SK-N-SH (cell line): Measurements from ENCODE around the gene CEP112. TPM values are rescaled to one million over a fixed set of nuclear protein-coding genes. Genes with fewer than 3 reads are reported as not detected.

ENCODE experiments used
- CTCF ChIA-PET: fragments of 300-600, 350-600 bp; formaldehyde crosslinking; extraction: SDS; loops from one replicate; lab custom pipeline; 2021; lab: Yijun Ruan, JAX
- POLR2A ChIA-PET: fragments of 350-600 bp; sonication (Branson Sonifier 250); formaldehyde crosslinking; extraction: SDS; loops from one replicate; lab custom pipeline; 2020; ENCODE audit warnings: antibody characterized with exemption, inconsistent platforms; lab: Yijun Ruan, JAX
- DNase-seq: peaks from one replicate; pipeline ENCODE4 v3.0.0; 2012
- H2AFZ ChIP-seq: fragments of 200-600 bp; sonication (generic); 2 replicates; pipeline ENCODE4 v1.8.1; 2016; ENCODE audit warnings: antibody characterized with exemption, mild to moderate bottlenecking, low read depth
- H3F3A ChIP-seq: fragments of 200-600 bp; sonication (generic); replicated peaks from 2 replicates; pipeline ENCODE3; 2016; ENCODE audit warnings: antibody characterized with exemption, mild to moderate bottlenecking; ENCODE audit not compliant: insufficient read depth
- H3K27ac ChIP-seq, 2 experiments: fragments of 200-500 bp in 1 of 2; fragments of 200-600 bp in 1 of 2; sonication (Bioruptor generic) in 1 of 2; sonication (generic), shearing (Covaris generic) in 1 of 2; 2 replicates each; pipeline versions ENCODE4 v1.5.1 to v1.6.1; 2014 to 2016; ENCODE audit warnings: low read depth in 2 of 2, inconsistent platforms in 1 of 2, low read length in 1 of 2, mild to moderate bottlenecking in 1 of 2, mixed read lengths in 1 of 2
- H3K27me3 ChIP-seq: fragments of 200-600 bp; sonication (generic), shearing (Covaris generic); 2 replicates; pipeline ENCODE4 v1.6.1; 2016; ENCODE audit warnings: mixed run types; ENCODE audit not compliant: insufficient read depth
- H3K36me3 ChIP-seq, 2 experiments: fragments of 200-500 bp in 1 of 2; fragments of 200-600 bp in 1 of 2; sonication (Bioruptor generic) in 1 of 2; sonication (generic) in 1 of 2; replicated peaks in 1 of 2; 2 replicates each; pipeline versions ENCODE3 to v1.5.1; 2014 to 2016; ENCODE audit warnings: low read length in 1 of 2, mild to moderate bottlenecking in 1 of 2; ENCODE audit not compliant: insufficient read depth in 2 of 2, control insufficient read depth in 1 of 2
- H3K4me1 ChIP-seq, 2 experiments: fragments of 200-500 bp in 1 of 2; fragments of 200-600 bp in 1 of 2; sonication (Bioruptor generic) in 1 of 2; sonication (generic), shearing (Covaris generic) in 1 of 2; 2 replicates each; pipeline versions ENCODE4 v1.5.1 to v1.6.1; 2014 to 2016; ENCODE audit warnings: low read depth in 1 of 2, low read length in 1 of 2, mixed run types in 1 of 2; ENCODE audit not compliant: insufficient read depth in 2 of 2, control insufficient read depth in 1 of 2
- H3K4me2 ChIP-seq: fragments of 200-600 bp; sonication (generic), shearing (Covaris generic); 2 replicates; pipeline ENCODE4 v1.6.1; 2017; ENCODE audit warnings: mixed run types
- H3K4me3 ChIP-seq, 2 experiments: fragments of 200-500 bp in 1 of 2; fragments of 200-600 bp in 1 of 2; sonication (Bioruptor generic) in 1 of 2; sonication (generic), shearing (Covaris generic) in 1 of 2; 2 replicates each; pipeline versions ENCODE4 v1.5.1 to v1.8.1; 2014 to 2016; ENCODE audit warnings: low read depth in 2 of 2, inconsistent platforms in 1 of 2, low read length in 1 of 2, mild to moderate bottlenecking in 1 of 2, mixed read lengths in 1 of 2, moderate library complexity in 1 of 2
- H3K79me2 ChIP-seq: fragments of 200-600 bp; sonication (generic); 2 replicates; pipeline ENCODE4 v1.8.1; 2017; ENCODE audit warnings: mild to moderate bottlenecking; ENCODE audit not compliant: insufficient read depth
- H3K9ac ChIP-seq: fragments of 200-600 bp; sonication (generic); 2 replicates; pipeline ENCODE4 v1.6.1; 2017; ENCODE audit warnings: mixed run types
- H3K9me2 ChIP-seq: fragments of 200-600 bp; sonication (generic); 2 replicates; pipeline ENCODE4 v1.6.1; 2017; ENCODE audit warnings: mixed run types
- H3K9me3 ChIP-seq: fragments of 200-600 bp; sonication (generic); 2 replicates; pipeline ENCODE4 v1.6.1; 2017; ENCODE audit warnings: mixed run types, mild to moderate bottlenecking, moderate library complexity
- H4K20me1 ChIP-seq: fragments of 200-600 bp; sonication (generic); 2 replicates; pipeline ENCODE4 v1.6.1; 2017; ENCODE audit warnings: mild to moderate bottlenecking, mixed run types; ENCODE audit not compliant: insufficient read depth
- EP300 ChIP-seq, 2 experiments: IDR thresholded peaks; 2 replicates each; pipeline versions ENCODE4 v1.4.0 to v1.6.1; 2012; ENCODE audit warnings: borderline replicate concordance in 1 of 2, low read depth in 1 of 2, low read length in 1 of 2
- FOSL2 ChIP-seq: IDR thresholded peaks from 2 replicates; pipeline ENCODE4 v1.4.0; 2012; ENCODE audit warnings: low read depth, mild to moderate bottlenecking, moderate library complexity, borderline replicate concordance
- FOXM1 ChIP-seq: IDR thresholded peaks from 2 replicates; pipeline ENCODE4 v1.4.0; 2012; ENCODE audit warnings: low read depth, mild to moderate bottlenecking
- JUND ChIP-seq: IDR thresholded peaks from 2 replicates; pipeline ENCODE4 v1.4.0; 2012
- MEF2A ChIP-seq: IDR thresholded peaks from 2 replicates; pipeline ENCODE4 v1.4.0; 2012; ENCODE audit warnings: low read depth, borderline replicate concordance
- POLR2AphosphoS5 ChIP-seq: IDR thresholded peaks from 2 replicates; pipeline ENCODE4 v1.6.1; 2012; ENCODE audit warnings: low read depth, low read length
- TCF12 ChIP-seq: IDR thresholded peaks from 2 replicates; pipeline ENCODE4 v1.4.0; 2012
- TEAD4 ChIP-seq: IDR thresholded peaks from 2 replicates; pipeline ENCODE4 v1.4.0; 2012; ENCODE audit warnings: mild to moderate bottlenecking, borderline replicate concordance; ENCODE audit not compliant: insufficient read depth
- USF2 ChIP-seq: fragments of 150-350 bp; IDR thresholded peaks from 2 replicates; pipeline ENCODE4 v1.6.1; 2017; ENCODE audit warnings: antibody characterized with exemption, low read length, low read depth, borderline replicate concordance
- WGBS: methylation state at CpG from one replicate; pipeline ENCODE4 v1.1.6; 2017; ENCODE audit warnings: low lambda C conversion rate; 5-methylcytosine and 5-hydroxymethylcytosine counted together
- polyA plus RNA-seq, 3 experiments: library from polyadenylated mRNA; depleted of rRNA; stranded (reverse); fragments of >200 nt; gene quantifications; 2 replicates each; pipeline ENCODE4 v1.2.3, GENCODE V29; 2012
- TF ChIP-seq, protein P1 (sequence below): IDR thresholded peaks from 2 replicates; pipeline ENCODE4; 2012

Gene CEP112
- polyA plus RNA-seq, 1 of the 3 experiments (the other 2 are of a cell fraction) = 7.9 TPM

- 11% methylated on average over 3 of the region's 3 CpGs for WGBS
- Histone ChIP-seq H3K9ac (no peak overlapping the region), H3K79me2 (no peaks in the 10 kb centered on the region), H3K9me2 (no peaks in the 10 kb centered on the region), H2AFZ (no peak overlapping the region), H4K20me1 (no peaks in the 10 kb centered on the region), H3K9me3 (no peaks in the 10 kb centered on the region), H3F3A (peaks cover 25% of the 10 kb centered on the region), H3K4me3 (no peak overlapping the region), H3K4me1 (peaks cover 0 to 17% of the 10 kb centered on the region in 2 experiments; a peak in 1 of 4 replicates), H3K36me3 (no peaks in the 10 kb centered on the region), H3K27ac (peak overlapping the region in 1 of 2 experiments; percentile 68; a peak in 2 of 4 replicates), H3K27me3 (no peaks in the 10 kb centered on the region), H3K4me2 (peak overlapping the region; percentile 12; the same call in 1 of the 2 replicates)
- ChIA-PET POLR2A (no interaction called here), CTCF (interaction anchor here (1.0 to 1.2 kb wide), 2 partner anchors 14 to 40 kb away, joined by 4 read pairs; no protein-coding TSS in a partner anchor)
- TF ChIP-seq MEF2A = peak; percentile 33; the same call in 1 of the 2 replicates
- TF ChIP-seq JUND = peak; percentile 68
- 0 out of 2 replicates have a peak, but pooled peaks have one; percentile 47 for TF ChIP-seq TEAD4
- TF ChIP-seq, protein P1, sequence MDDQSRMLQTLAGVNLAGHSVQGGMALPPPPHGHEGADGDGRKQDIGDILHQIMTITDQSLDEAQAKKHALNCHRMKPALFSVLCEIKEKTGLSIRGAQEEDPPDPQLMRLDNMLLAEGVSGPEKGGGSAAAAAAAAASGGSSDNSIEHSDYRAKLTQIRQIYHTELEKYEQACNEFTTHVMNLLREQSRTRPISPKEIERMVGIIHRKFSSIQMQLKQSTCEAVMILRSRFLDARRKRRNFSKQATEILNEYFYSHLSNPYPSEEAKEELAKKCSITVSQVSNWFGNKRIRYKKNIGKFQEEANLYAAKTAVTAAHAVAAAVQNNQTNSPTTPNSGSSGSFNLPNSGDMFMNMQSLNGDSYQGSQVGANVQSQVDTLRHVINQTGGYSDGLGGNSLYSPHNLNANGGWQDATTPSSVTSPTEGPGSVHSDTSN = peak; percentile 60
- TF ChIP-seq POLR2AphosphoS5 = no peak
- TF ChIP-seq FOXM1 = peak; percentile 74; the same call in 1 of the 2 replicates
- no peak for TF ChIP-seq USF2
- TF ChIP-seq FOSL2 = peak; percentile 61; the same call in 1 of the 2 replicates
- TF ChIP-seq EP300 (IDR thresholded peaks at IDR 0.05; ENCODE audit: borderline replicate concordance in 1 of 2, low read depth in 1 of 2, low read length in 1 of 2) = peak in 1 of 2 experiments; percentile 46; a peak in 1 of 4 replicates
- peak; percentile 69 for TF ChIP-seq TCF12
- no peak for DNase-seq
These were observed 48.7 kb upstream of the CEP112 start for GRCh38 chr17:66240630-66241029.

DNA sequence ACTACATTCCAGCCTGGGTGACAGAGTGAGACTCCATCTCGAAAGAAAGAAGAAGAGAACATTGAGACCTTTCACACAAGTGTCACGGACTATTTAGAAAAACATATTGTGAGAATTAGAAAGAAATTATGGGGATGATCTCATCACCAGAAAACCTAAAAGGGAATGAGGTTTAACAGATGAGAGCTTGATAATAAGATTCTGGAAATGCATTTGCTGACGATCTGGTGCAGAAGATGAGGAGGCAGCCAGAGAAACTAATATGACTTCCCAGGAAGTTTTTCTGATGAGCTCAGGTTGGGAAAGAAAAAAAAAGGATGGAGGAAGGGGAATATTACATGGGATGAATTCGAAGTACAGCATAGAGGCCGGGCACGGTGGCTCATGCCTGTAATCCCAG is 48.1 kb upstream of the CEP112 start:
- CTCF ChIA-PET = interaction anchor here (0.5 to 1.2 kb wide), 3 partner anchors 15 to 177 kb away, joined by 3 to 4 read pairs (median 4); no protein-coding TSS in a partner anchor
- peak overlapping the region in 1 of 2 experiments; percentile 68; a peak in 2 of 4 replicates for H3K27ac ChIP-seq
- H3K27me3 ChIP-seq = no peaks in the 10 kb centered on the region
- no peaks in the 10 kb centered on the region for H4K20me1 ChIP-seq
- H3F3A ChIP-seq = peaks cover 25% of the 10 kb centered on the region
- H3K79me2 ChIP-seq = no peaks in the 10 kb centered on the region
- no peaks in the 10 kb centered on the region for H3K9me2 ChIP-seq
- H3K36me3 ChIP-seq = no peaks in the 10 kb centered on the region
- no peak overlapping the region for H3K4me3 ChIP-seq
- no peak overlapping the region for H2AFZ ChIP-seq
- no peaks in the 10 kb centered on the region for H3K9me3 ChIP-seq
- WGBS = 64% methylated on average over 6 of the region's 6 CpGs
- POLR2A ChIA-PET = no interaction called here
- DNase-seq = no peak
- TF ChIP-seq, protein P1 = 0 out of 2 replicates have a peak, but pooled peaks have one; percentile 4
- no peak for TF ChIP-seq TEAD4
- TF ChIP-seq TCF12 = peak; percentile 39; the same call in 1 of the 2 replicates
- TF ChIP-seq, all 33 proteins: peak for 2
- Histone ChIP-seq H3K4me1 (peaks cover 0 to 17% of the 10 kb centered on the region in 2 experiments; a peak in 1 of 4 replicates), H3K9ac (no peak overlapping the region), H3K4me2 (peak overlapping the region; percentile 12; the same call in 1 of the 2 replicates)
